Dermis blood vessel endothelial cell (primary cell): ENCODE data around the gene TP73. TPM values are rescaled to one million over a fixed set of nuclear protein-coding genes. Genes with fewer than 3 reads are reported as not detected.

Experiments
- DNase-seq: peaks from one replicate; pipeline ENCODE4 v3.0.0; 2010
- total RNA-seq: library from RNA; depleted of rRNA; stranded (reverse); fragments of >200 nt; gene quantifications from 2 replicates; pipeline ENCODE4 v1.2.3, GENCODE V29; 2014

TP73 gene
- total RNA-seq, 1 donor from 2014 or later = not detected

DNA sequence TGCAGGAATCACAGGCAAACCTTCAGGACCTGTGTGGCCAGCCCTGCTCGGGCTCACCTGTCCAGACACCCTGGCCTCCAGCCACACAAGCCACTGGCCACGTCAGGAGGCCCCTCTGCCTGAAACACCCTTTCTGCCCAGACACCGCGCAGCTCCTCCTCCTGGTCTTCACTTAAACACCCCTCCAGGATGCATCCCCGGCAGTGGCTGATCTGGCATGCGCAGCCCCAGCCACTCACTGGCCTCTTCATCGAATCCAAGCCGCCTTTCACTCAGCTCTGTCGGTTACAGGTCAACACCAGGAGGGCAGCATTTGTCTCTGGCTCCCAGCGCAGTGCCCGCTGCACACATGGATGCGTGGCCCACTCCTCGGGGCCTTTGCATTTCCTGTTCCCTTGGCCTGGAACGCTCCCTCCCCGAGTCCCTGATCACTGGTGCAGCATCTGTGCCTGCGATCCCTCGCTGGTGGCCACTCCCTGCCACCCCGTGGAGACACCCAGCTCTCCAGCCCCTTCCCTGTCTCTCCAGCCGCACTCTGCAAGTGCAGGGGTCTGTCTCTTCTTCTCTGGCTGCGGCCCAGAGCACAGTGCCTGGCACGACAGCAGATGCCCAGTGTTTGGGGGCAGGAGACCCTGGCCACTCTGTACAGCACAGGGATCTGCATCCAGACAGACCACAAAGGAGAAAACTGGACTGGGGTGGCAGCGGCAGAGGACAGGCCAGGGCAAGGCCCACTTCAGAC, 18.1 kb upstream of the TP73 start:
- no peak for DNase-seq

GRCh38 chr1:3636080-3636479, 16.2 kb upstream of the TP73 start:
- no peak for DNase-seq

DNA sequence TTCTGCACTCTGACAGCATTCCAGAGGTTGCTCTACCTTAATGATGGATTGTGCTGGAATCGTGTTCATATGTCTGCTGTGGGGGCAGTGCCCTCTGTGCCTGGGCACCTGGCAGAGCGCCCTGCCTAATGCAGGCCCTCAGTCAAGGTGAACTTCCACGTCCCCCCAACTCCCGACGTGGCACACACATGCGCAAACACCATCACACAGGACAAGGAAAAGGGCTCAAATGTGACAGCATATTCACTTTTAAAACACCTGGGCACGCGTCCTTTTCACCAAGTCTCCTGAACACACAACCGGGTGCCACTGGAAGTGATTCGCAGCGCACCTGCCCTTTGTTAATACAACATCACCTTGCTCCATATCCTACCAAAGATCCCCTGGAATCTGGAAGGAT, 15.8 kb upstream of the TP73 start:
- no peak for DNase-seq

DNA sequence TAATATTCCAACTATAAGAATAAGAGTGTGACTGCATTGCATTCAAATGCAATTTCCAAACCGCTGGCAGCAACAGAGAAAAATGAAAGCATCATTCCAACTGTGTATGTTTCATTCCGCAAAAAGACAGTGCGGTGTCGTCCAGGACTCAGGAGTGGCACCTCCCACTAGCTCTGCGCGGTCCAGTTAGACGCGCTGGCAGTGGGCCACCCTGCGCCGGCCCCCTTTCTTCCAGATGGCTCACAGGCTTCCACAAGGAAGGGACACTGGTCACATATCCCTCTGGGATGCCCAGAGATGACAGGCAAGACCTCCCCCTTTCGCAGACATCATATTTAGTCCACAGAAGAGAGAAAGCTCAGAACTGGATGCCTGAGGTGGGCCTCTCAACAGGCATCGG, 14.3 kb upstream of the TP73 start:
- no peak for DNase-seq

DNA sequence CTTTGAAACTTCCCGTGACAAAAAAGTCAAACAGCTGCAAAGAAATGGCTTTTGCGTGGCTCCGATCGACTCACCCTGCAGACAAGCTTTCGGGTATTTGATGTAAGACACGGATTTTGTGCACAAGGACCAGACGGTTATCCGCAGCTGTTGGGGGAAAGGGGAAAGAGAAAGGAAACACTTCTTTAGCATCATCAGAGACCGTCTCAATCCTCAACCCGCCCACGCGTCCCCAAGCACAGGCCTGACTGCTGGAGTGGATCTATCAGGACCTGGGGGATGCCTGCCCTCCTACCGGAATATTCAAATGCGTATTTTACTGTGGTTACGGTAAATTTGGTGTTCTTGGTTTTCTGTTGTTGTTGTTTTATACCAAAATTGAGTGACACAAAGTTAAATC, 13.6 kb upstream of the TP73 start:
- no peak for DNase-seq

GRCh38 chr1:3639397-3639911, 12.9 kb upstream of the TP73 start:
- DNase-seq = no peak

GRCh38 chr1:3640121-3640837, 12.0 kb upstream of the TP73 start:
- no peak for DNase-seq

- no peak for DNase-seq
Measured at GRCh38 chr1:3641046-3641760, 11.1 kb upstream of the TP73 start.

GRCh38 chr1:3641816-3642215, 10.5 kb upstream of the TP73 start:
- DNase-seq = no peak

- DNase-seq = no peak
Measured at GRCh38 chr1:3642919-3643675, 9.2 kb upstream of the TP73 start.

DNA sequence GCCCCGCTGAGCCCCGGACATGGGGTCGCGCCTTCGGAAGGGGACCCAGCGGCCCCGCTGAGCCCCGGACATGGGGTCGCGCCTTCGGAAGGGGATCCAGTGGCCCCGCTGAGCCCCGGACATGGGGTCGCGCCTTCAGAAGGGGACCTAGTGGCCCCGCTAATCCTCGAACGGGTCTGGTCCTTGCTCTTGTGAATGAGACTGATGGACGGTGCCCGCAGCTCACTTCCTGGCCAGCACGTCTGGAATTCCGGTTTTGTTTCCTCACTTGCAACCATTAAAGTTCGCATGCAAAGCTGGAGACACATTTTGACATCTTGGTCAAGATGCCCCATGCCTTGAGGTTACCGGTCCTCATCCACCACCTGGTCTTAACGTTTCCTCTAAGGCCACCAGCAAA, 8.0 kb upstream of the TP73 start:
- no peak for DNase-seq

- DNase-seq = no peak
Measured at GRCh38 chr1:3645247-3645646, 7.1 kb upstream of the TP73 start.

- DNase-seq = no peak
Measured at GRCh38 chr1:3645666-3646355, 6.5 kb upstream of the TP73 start.

DNA sequence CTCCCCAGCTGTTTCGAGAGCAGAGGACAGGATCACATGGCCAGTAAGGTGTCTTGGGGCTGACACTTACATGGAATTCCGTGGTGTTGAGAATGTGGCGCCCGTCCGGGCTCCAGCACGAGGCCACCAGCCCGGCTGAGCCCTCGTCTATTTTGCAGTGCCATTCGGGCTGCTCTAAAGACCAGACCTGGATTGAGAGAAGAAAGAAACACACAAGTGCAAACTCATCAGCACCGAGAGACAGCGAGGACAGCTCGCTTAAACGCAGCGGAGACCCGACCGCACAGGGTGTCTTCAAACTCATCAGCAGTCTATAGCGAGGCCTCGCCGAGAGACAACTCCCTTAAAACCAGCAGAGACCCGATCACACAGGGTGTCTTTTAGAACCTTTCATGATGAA, 5.7 kb upstream of the TP73 start:
- no peak for DNase-seq

DNA sequence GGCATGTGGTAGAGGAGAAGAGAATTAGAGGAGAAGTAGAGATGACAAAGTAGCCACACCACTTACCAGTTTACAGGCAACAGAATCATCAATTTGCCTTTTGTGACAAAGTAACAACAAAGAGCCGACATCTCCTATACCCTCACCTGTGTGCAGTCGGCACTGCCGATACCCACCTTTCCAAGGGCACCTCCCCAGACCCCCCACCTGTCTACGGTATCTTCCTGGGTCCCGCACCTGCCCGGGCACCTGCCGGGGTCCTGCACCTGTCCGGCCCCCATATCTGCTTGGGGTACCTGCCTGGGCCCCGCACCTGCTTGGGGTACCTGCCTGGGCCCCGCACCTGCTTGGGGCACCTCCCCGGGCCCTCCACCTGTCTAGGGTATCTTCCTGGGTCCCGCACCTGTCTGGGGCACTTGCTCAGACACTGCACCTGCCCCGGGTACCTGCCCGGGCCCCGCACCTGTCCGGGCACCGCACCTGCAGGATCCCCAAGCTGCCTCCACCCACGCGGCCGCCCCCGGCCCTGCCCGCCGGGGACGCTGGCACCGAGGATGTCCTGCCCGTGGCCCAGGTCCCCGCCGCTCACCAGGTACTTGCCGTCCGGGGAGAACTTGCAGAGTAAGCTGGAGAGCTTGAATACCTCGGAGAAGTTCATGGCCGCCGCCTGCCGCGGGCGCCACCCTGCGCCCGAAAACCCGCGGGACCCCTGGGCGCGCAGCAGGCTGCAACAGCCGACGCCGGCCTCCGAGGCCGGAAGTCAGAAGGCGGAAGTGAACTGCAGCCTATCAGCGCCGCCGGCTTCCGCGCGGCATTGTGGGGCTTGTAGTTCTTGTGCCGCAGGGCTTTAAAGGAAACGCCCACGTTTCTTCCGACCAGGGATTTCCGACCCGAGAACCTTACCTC, 2.7 kb upstream of the TP73 start, which contains the start of gene WRAP73:
WRAP73 (minus strand) TSS at position 762 of the 906 bp plus-strand sequence; CDS start at position 658, 104 bp downstream.
- DNase-seq = peak; percentile 93

DNA sequence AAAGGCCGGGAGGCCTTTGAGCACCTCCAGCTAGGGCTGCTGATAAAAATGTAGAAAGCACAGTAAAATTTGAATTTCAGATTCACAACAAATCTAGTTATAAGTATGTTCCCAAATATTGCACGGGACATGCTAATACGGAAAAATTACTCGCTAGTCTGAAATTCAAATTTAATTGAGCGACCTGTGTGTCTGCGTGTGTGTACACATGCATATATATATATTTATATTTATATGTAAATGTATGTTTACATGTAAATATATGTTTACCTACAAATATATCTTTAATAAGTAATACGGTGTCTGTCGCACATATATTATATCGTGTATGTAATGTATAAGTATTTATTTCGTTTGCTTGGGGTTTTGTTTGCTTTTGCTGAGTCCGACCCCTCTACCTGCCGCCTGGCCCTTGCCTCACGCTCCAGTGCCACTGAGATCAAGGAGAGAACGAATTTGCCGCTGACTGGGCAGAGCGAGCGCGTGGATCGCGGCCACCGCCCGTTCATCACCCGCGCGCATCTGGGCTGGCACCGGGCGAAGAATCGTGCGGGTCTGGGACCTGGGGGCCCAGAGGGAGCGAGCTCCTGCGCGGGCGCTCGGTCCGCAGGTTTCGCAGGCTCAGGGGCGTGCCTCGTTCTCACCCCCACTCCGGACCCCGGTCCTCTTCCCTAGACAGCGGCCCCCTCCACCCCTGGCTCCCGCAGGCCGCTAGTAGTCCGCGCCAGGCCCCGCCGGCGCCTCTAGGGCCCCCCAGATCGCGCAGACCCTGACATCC, 1.9 kb upstream of the TP73 start:
- DNase-seq = no peak

- DNase-seq = no peak
Measured at GRCh38 chr1:3651026-3651929, 1.0 kb upstream of the TP73 start.

DNA sequence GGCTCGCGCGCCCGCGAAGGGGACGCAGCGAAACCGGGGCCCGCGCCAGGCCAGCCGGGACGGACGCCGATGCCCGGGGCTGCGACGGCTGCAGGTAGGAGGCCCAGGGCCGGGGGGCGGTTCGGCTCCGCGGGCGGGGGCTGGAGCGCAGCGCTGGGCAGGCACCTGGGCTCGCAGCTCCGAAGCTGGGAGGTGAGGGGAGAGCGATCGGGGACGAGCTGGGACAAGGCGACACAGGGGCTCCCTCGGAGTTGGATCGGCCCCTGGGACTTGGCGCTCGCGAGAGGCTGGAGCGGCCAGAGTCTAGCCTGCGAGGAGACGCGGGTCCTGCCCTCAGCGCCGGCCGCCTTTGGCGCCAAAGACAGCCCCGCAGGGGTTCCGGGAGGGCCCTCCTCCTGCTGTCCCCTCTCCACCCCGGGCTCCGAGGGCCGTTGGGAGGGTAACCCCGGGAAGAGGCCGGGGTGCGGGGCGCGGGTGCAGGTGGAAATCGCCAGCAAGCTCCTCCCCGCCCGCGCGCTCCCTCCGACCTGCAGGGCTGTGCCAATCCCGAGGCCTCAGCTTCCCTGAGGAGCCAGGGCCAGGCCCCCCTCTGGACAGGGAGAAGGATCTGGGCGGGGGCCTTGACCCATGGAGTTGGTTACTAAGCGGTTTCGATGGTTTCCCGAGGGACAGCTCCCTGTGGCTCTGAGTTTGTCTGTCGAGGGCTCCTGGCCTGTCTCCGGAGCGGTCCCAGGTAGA, 401 bp downstream of the TP73 start:
- DNase-seq = no peak
